HG02943 (cell line): ENCODE data around the gene GJA3.

Experiments
- ATAC-seq: cut with Tn5 transposase; IDR thresholded peaks from one replicate; pipeline ENCODE4 v1.9.1; 2021; ENCODE audit warnings: mild to moderate bottlenecking, low read depth, moderate library complexity; ENCODE audit not compliant: unreplicated experiment

The GJA3 gene

GRCh38 chr13:20102525-20103180, 58.2 kb downstream of the GJA3 start:
- ATAC-seq: no peak

GRCh38 chr13:20101467-20102316, 59.2 kb downstream of the GJA3 start:
- no peak for ATAC-seq

GRCh38 chr13:20099319-20099718, 61.5 kb downstream of the GJA3 start:
- ATAC-seq: no peak

GRCh38 chr13:20093951-20094350, 66.9 kb downstream of the GJA3 start:
- ATAC-seq: no peak

GRCh38 chr13:20090349-20090748, 70.5 kb downstream of the GJA3 start:
- no peak for ATAC-seq
